Gastroesophageal sphincter (tissue), 3 donors: ENCODE data around the gene TMUB2.
"Not testable (repeated sequence)": the region's sequence is repeated elsewhere in the genome, so short reads cannot be mapped to it uniquely, and the experiment has no call there.

Experiments
- POLR2AphosphoS5 ChIP-seq: sonication (generic); formaldehyde crosslinking; IDR thresholded peaks from one replicate; pipeline ENCODE4 v1.6.1; 2017; ENCODE audit warnings: antibody characterized with exemption
- TF ChIP-seq, protein P1 (sequence below), 4 experiments: fragments of 200-600 bp in 2 of 4; fragments of 450-650 bp in 2 of 4; sonication (generic) in 1 of 4; IDR thresholded peaks; one replicate each; pipeline ENCODE4 v1.5.1; 2017 to 2019; ENCODE audit warnings: antibody characterized with exemption in 4 of 4, mild to moderate bottlenecking in 2 of 4, moderate library complexity in 2 of 4

DNA sequence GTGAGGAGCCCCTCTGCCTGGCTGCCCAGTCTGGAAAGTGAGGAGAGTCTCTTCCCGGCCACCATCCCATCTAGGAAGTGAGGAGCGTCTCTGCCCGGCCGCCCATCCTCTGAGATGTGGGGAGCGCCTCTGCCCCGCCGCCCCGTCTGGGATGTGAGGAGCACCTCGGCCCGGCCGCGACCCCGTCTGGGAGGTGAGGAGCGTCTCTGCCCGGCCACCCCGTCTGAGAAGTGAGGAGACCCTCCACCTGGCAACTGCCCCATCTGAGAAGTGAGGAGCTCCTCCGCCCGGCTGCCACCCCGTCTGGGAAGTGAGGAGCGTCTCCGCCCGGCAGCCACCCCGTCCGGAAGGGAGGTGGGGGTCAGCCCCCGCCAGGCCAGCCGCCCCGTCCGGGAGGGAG lies 51.1 kb downstream of the TMUB2 start:
- TF ChIP-seq, protein P1, sequence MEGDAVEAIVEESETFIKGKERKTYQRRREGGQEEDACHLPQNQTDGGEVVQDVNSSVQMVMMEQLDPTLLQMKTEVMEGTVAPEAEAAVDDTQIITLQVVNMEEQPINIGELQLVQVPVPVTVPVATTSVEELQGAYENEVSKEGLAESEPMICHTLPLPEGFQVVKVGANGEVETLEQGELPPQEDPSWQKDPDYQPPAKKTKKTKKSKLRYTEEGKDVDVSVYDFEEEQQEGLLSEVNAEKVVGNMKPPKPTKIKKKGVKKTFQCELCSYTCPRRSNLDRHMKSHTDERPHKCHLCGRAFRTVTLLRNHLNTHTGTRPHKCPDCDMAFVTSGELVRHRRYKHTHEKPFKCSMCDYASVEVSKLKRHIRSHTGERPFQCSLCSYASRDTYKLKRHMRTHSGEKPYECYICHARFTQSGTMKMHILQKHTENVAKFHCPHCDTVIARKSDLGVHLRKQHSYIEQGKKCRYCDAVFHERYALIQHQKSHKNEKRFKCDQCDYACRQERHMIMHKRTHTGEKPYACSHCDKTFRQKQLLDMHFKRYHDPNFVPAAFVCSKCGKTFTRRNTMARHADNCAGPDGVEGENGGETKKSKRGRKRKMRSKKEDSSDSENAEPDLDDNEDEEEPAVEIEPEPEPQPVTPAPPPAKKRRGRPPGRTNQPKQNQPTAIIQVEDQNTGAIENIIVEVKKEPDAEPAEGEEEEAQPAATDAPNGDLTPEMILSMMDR (IDR thresholded peaks at IDR 0.05), result not testable (repeated sequence)
- TF ChIP-seq POLR2AphosphoS5, result not testable (repeated sequence)
